HepG2 (cell line): ENCODE data around the gene ZBTB25. TPM values are rescaled to one million over a fixed set of nuclear protein-coding genes. Genes with fewer than 3 reads are reported as not detected.

ENCODE experiments used
- CREB1 ChIP-seq, 2 experiments: fragments of 450-650 bp in 1 of 2; IDR thresholded peaks; 2 replicates each; pipeline ENCODE4 v1.6.1; 2016 to 2017; ENCODE audit warnings: control low read depth in 1 of 2, mild to moderate bottlenecking in 1 of 2, missing compliant biosample characterization in 1 of 2, missing genetic modification characterization in 1 of 2
- FOXA1 ChIP-seq, 2 experiments: fragments of 450-650 bp in 1 of 2; sonication (generic) in 1 of 2; formaldehyde crosslinking in 1 of 2; IDR thresholded peaks; 2 replicates each; pipeline versions ENCODE4 v1.4.0 to v1.6.1; 2016 to 2020; ENCODE audit warnings: missing genetic modification reagents in 1 of 2
- FOXA3 ChIP-seq: IDR thresholded peaks from 2 replicates; pipeline ENCODE4 v1.6.1; 2016; ENCODE audit warnings: missing genetic modification reagents, missing compliant biosample characterization
- FOXP1 ChIP-seq, 2 experiments: fragments of 450-650 bp in 1 of 2; IDR thresholded peaks; 2 replicates each; pipeline ENCODE4 v1.6.1; 2017 to 2018; ENCODE audit warnings: antibody characterized with exemption in 1 of 2
- JDP2 ChIP-seq: sonication (generic); formaldehyde crosslinking; IDR thresholded peaks from 2 replicates; pipeline ENCODE4 v1.8.1; 2022; ENCODE audit warnings: missing genetic modification reagents, borderline replicate concordance
- NFE2 ChIP-seq: sonication (generic); formaldehyde crosslinking; IDR thresholded peaks from 2 replicates; pipeline ENCODE4 v1.4.0; 2020; ENCODE audit warnings: missing genetic modification reagents
- NR2F6 ChIP-seq, 2 experiments: IDR thresholded peaks; 2 replicates each; pipeline ENCODE4 v1.6.1; 2016; ENCODE audit warnings: antibody characterized with exemption in 1 of 2, mild to moderate bottlenecking in 1 of 2
- RCOR2 ChIP-seq: IDR thresholded peaks from 2 replicates; pipeline ENCODE4 v1.6.1; 2016; ENCODE audit warnings: missing biosample characterization, missing genetic modification reagents
- SAP130 ChIP-seq: IDR thresholded peaks from 2 replicates; pipeline ENCODE4 v1.6.1; 2016; ENCODE audit warnings: low read depth
- SNRNP70 ChIP-seq: fragments of 200-400 bp; formaldehyde crosslinking; IDR thresholded peaks from 2 replicates; pipeline ENCODE4 v1.6.1; 2017; ENCODE audit warnings: mild to moderate bottlenecking, low read depth, low read length, moderate library complexity
- SOX5 ChIP-seq: IDR thresholded peaks from 2 replicates; pipeline ENCODE4 v1.6.1; 2016; ENCODE audit warnings: borderline replicate concordance
- SP5 ChIP-seq: IDR thresholded peaks from 2 replicates; pipeline ENCODE4 v1.6.1; 2016; ENCODE audit warnings: low read depth, borderline replicate concordance
- TEAD3 ChIP-seq: optimal IDR thresholded peaks from 2 replicates; pipeline ENCODE3; 2016; ENCODE audit warnings: borderline replicate concordance
- ZFP36L1 ChIP-seq: sonication (generic); formaldehyde crosslinking; IDR thresholded peaks from 2 replicates; pipeline ENCODE4 v1.8.0; 2022; ENCODE audit warnings: mild to moderate bottlenecking, missing genetic modification reagents, moderate library complexity
- ZMYM2 ChIP-seq: sonication (generic); formaldehyde crosslinking; IDR thresholded peaks from 2 replicates; pipeline ENCODE4 v1.8.0; 2022; ENCODE audit warnings: mild to moderate bottlenecking, missing genetic modification reagents
- ZNF121 ChIP-seq: sonication (generic); formaldehyde crosslinking; IDR thresholded peaks from 2 replicates; pipeline ENCODE4 v1.5.0; 2020; ENCODE audit warnings: mild to moderate bottlenecking, missing genetic modification reagents
- ZNF292 ChIP-seq: sonication (generic); formaldehyde crosslinking; IDR thresholded peaks from 2 replicates; pipeline ENCODE4 v1.8.1; 2022; ENCODE audit warnings: mild to moderate bottlenecking, low read depth, missing genetic modification reagents, borderline replicate concordance
- ZNF788 ChIP-seq: sonication (generic); formaldehyde crosslinking; IDR thresholded peaks from 2 replicates; pipeline ENCODE4 v1.5.0; 2020; ENCODE audit warnings: mild to moderate bottlenecking, missing genetic modification reagents, borderline replicate concordance
- ZSCAN21 ChIP-seq: sonication (generic); formaldehyde crosslinking; IDR thresholded peaks from 2 replicates; pipeline ENCODE4 v1.8.0; 2022; ENCODE audit warnings: mild to moderate bottlenecking, missing genetic modification reagents, moderate library complexity, borderline replicate concordance
- ZSCAN22 ChIP-seq: sonication (generic); formaldehyde crosslinking; IDR thresholded peaks from 2 replicates; pipeline ENCODE4 v1.4.0; 2020; ENCODE audit warnings: mild to moderate bottlenecking, missing genetic modification reagents
- polyA plus RNA-seq, 8 experiments: library from polyadenylated mRNA; depleted of rRNA in 3 of 8; stranded (reverse) in 7 of 8; unstranded in 1 of 8; fragments of >200 nt; fragmentation: Illumina TruSeq in 4 of 8; extraction: Trizol in 4 of 8; gene quantifications; 2 replicates each; pipeline versions ENCODE4 v1.2.1 to v1.2.3, GENCODE V29; 2011 to 2016; ENCODE audit warnings: low read depth in 4 of 8, missing spikeins in 1 of 8, mixed read lengths in 1 of 8; ENCODE audit not compliant: insufficient read depth in 1 of 8
- total RNA-seq, 5 experiments: library from RNA; depleted of rRNA; stranded (reverse); fragments of >200 nt; fragmentation: Illumina TruSeq; extraction: Trizol; gene quantifications; 2 replicates each; pipeline ENCODE4 v1.2.3, GENCODE V29; 2016; ENCODE audit warnings: low read depth in 1 of 5
- TF ChIP-seq, protein P1 (sequence below): sonication (generic); formaldehyde crosslinking; IDR thresholded peaks from 2 replicates; pipeline ENCODE4 v1.4.0; 2020; ENCODE audit warnings: missing genetic modification reagents, borderline replicate concordance
- TF ChIP-seq, protein P2 (sequence below): sonication (generic); formaldehyde crosslinking; IDR thresholded peaks from 2 replicates; pipeline ENCODE4 v1.4.0; 2020; ENCODE audit warnings: missing genetic modification reagents
- TF ChIP-seq, protein P3 (sequence below): sonication (generic); formaldehyde crosslinking; IDR thresholded peaks from 2 replicates; pipeline ENCODE4 v1.4.0; 2020; ENCODE audit warnings: missing genetic modification reagents
- TF ChIP-seq, protein P4 (sequence below): IDR thresholded peaks from 2 replicates; pipeline ENCODE4 v1.6.1; 2016; ENCODE audit warnings: missing compliant biosample characterization, missing genetic modification reagents, borderline replicate concordance

ZBTB25 gene
- total and polyA plus RNA-seq, 2 of the 13 experiments (the other 11 are each of a cell fraction or from before 2014, with no cell fraction given) = 3.5 to 7.6 TPM

DNA sequence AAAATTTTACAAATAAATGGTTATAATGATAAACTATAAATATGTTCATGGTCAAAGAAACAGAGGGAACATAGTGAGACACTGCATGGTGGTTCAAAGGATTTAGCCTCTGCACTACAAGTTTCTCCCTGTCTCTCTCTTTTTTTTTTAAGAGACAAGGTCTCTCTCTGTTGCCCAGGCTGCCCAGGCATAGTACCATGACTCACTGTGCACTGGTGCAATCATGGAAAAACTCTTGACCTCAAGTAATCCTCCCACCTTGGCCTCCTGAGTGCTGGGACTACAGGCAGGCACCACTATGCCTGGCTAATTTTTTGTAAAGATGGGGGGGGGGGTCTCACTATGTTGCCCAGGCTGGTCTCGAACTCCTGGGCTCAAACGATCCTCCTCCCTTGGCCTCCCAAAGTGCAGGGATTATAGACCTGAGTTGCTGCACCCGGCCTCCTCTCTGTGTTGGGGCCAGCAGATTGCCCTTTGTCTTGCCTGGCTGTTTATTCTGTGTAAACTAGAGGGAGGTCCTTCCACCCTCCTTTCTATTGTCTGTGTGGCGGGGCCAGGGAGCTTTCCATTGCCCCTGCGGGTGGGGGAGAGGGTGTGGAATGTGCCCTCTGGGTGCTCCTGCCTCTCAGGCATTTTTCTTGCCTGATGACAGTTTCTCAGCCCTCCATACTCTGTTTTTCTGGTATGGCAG lies 93.4 kb downstream of the ZBTB25 start (continued):
- TF ChIP-seq FOXA3 (CRISPR knock-in tag) = 0 out of 2 replicates have a peak, but pooled peaks have one; percentile 19
- 0 out of 2 replicates have a peak, but pooled peaks have one; percentile 13 for TF ChIP-seq NR2F6 (IDR thresholded peaks at IDR 0.05)
- TF ChIP-seq NR2F6 (CRISPR knock-in tag; IDR thresholded peaks at IDR 0.05) = no peak
- no peak for TF ChIP-seq SNRNP70
- TF ChIP-seq, protein P1, sequence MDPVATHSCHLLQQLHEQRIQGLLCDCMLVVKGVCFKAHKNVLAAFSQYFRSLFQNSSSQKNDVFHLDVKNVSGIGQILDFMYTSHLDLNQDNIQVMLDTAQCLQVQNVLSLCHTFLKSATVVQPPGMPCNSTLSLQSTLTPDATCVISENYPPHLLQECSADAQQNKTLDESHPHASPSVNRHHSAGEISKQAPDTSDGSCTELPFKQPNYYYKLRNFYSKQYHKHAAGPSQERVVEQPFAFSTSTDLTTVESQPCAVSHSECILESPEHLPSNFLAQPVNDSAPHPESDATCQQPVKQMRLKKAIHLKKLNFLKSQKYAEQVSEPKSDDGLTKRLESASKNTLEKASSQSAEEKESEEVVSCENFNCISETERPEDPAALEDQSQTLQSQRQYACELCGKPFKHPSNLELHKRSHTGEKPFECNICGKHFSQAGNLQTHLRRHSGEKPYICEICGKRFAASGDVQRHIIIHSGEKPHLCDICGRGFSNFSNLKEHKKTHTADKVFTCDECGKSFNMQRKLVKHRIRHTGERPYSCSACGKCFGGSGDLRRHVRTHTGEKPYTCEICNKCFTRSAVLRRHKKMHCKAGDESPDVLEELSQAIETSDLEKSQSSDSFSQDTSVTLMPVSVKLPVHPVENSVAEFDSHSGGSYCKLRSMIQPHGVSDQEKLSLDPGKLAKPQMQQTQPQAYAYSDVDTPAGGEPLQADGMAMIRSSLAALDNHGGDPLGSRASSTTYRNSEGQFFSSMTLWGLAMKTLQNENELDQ (CRISPR knock-in tag) = no peak
- peak; percentile 26; the same call in 1 of the 2 replicates for TF ChIP-seq RCOR2 (CRISPR knock-in tag)
- TF ChIP-seq SOX5 (CRISPR knock-in tag) = peak; percentile 89
- TF ChIP-seq ZSCAN22 (CRISPR knock-in tag) = no peak
- no peak for TF ChIP-seq JDP2 (CRISPR knock-in tag)
- no peak for TF ChIP-seq FOXA1 (IDR thresholded peaks at IDR 0.05)
- peak; percentile 42 for TF ChIP-seq FOXA1 (CRISPR knock-in tag; IDR thresholded peaks at IDR 0.05)
- no peak for TF ChIP-seq ZNF292 (CRISPR knock-in tag)
- peak; percentile 36 for TF ChIP-seq TEAD3 (CRISPR knock-in tag)
- TF ChIP-seq, protein P2, sequence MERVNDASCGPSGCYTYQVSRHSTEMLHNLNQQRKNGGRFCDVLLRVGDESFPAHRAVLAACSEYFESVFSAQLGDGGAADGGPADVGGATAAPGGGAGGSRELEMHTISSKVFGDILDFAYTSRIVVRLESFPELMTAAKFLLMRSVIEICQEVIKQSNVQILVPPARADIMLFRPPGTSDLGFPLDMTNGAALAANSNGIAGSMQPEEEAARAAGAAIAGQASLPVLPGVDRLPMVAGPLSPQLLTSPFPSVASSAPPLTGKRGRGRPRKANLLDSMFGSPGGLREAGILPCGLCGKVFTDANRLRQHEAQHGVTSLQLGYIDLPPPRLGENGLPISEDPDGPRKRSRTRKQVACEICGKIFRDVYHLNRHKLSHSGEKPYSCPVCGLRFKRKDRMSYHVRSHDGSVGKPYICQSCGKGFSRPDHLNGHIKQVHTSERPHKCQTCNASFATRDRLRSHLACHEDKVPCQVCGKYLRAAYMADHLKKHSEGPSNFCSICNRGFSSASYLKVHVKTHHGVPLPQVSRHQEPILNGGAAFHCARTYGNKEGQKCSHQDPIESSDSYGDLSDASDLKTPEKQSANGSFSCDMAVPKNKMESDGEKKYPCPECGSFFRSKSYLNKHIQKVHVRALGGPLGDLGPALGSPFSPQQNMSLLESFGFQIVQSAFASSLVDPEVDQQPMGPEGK (CRISPR knock-in tag) = peak; percentile 32; the same call in 1 of the 2 replicates
- no peak for TF ChIP-seq ZFP36L1
- peak; percentile 52; the same call in 1 of the 2 replicates for TF ChIP-seq ZNF121 (CRISPR knock-in tag)
- TF ChIP-seq, protein P3, sequence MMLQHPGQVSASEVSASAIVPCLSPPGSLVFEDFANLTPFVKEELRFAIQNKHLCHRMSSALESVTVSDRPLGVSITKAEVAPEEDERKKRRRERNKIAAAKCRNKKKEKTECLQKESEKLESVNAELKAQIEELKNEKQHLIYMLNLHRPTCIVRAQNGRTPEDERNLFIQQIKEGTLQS (CRISPR knock-in tag) = no peak
- no peak for TF ChIP-seq CREB1 (IDR thresholded peaks at IDR 0.05)
- no peak for TF ChIP-seq CREB1 (CRISPR knock-in tag; IDR thresholded peaks at IDR 0.05)
- no peak for TF ChIP-seq ZSCAN21
- TF ChIP-seq, protein P4, sequence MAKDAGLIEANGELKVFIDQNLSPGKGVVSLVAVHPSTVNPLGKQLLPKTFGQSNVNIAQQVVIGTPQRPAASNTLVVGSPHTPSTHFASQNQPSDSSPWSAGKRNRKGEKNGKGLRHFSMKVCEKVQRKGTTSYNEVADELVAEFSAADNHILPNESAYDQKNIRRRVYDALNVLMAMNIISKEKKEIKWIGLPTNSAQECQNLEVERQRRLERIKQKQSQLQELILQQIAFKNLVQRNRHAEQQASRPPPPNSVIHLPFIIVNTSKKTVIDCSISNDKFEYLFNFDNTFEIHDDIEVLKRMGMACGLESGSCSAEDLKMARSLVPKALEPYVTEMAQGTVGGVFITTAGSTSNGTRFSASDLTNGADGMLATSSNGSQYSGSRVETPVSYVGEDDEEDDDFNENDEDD (CRISPR knock-in tag) = no peak
- TF ChIP-seq FOXP1 (IDR thresholded peaks at IDR 0.05) = no peak
- TF ChIP-seq FOXP1 (CRISPR knock-in tag; IDR thresholded peaks at IDR 0.05) = peak; percentile 51; the same call in 1 of the 2 replicates
- no peak for TF ChIP-seq SAP130 (CRISPR knock-in tag)
- no peak for TF ChIP-seq NFE2 (CRISPR knock-in tag)
- TF ChIP-seq ZNF788 (CRISPR knock-in tag) = no peak
- TF ChIP-seq ZMYM2 (CRISPR knock-in tag) = peak; percentile 64; the same call in 1 of the 2 replicates
- TF ChIP-seq SP5 (CRISPR knock-in tag) = peak; percentile 61
